ENCODE results near the gene PCDHB4. TPM values are rescaled to one million over a fixed set of nuclear protein-coding genes. Genes with fewer than 3 reads are reported as not detected.
"Not testable (repeated sequence)": the region's sequence is repeated elsewhere in the genome, so short reads cannot be mapped to it uniquely, and the experiment has no call there.

PCDHB4 gene
- total RNA-seq, 1 donor from 2014 or later: 2.0 TPM

GRCh38 chr5:141105350-141105749 is 16.3 kb upstream of the PCDHB4 start:
- Mint-ChIP-seq H3K4me1 (ENCODE audit: low read depth) (no peaks in the 10 kb centered on the region), H3K9me3 (ENCODE audit: low read depth) (peaks cover 62% of the 10 kb centered on the region)

GRCh38 chr5:141119250-141119649 is 2.4 kb upstream of the PCDHB4 start:
- no peak overlapping the region for H3K27ac Mint-ChIP-seq (ENCODE audit: unreplicated experiment)
- peaks cover 54% of the 10 kb centered on the region for H3K9me3 Mint-ChIP-seq (ENCODE audit: low read depth)
- H3K36me3 Mint-ChIP-seq (ENCODE audit: low read depth): peaks cover 44% of the 10 kb centered on the region
- TF ChIP-seq CTCF (IDR thresholded peaks at IDR 0.05): no peak
- no peak for DNase-seq (ENCODE audit: low spot score)
- H3K4me3 Mint-ChIP-seq (ENCODE audit: unreplicated experiment): no peak overlapping the region
- H3K4me1 Mint-ChIP-seq (ENCODE audit: low read depth): no peaks in the 10 kb centered on the region
- no peaks in the 10 kb centered on the region for H3K27me3 Mint-ChIP-seq (ENCODE audit: low read depth)

More at GRCh38 chr5:141105350-141105749, 16.3 kb upstream of the PCDHB4 start:
- Mint-ChIP-seq H3K27me3 (ENCODE audit: low read depth) (no peaks in the 10 kb centered on the region), H3K36me3 (ENCODE audit: low read depth) (peaks cover 48% of the 10 kb centered on the region), H3K27ac (ENCODE audit: unreplicated experiment) (no peak overlapping the region), H3K4me3 (ENCODE audit: unreplicated experiment) (no peak overlapping the region)
- DNase-seq (ENCODE audit: low spot score): no peak
- no peak for TF ChIP-seq CTCF (IDR thresholded peaks at IDR 0.05)

GRCh38 chr5:141121985-141122384 is 367 bp downstream of the PCDHB4 start:
- no peak for DNase-seq (ENCODE audit: low spot score)

GRCh38 chr5:141123396-141124135 is 1.9 kb downstream of the PCDHB4 start:
- not testable (repeated sequence) for H3K27ac Mint-ChIP-seq (ENCODE audit: unreplicated experiment); H3K27me3 Mint-ChIP-seq (ENCODE audit: low read depth); DNase-seq (ENCODE audit: low spot score); H3K4me1 Mint-ChIP-seq (ENCODE audit: low read depth); H3K4me3 Mint-ChIP-seq (ENCODE audit: unreplicated experiment)
- Mint-ChIP-seq H3K9me3 (ENCODE audit: low read depth) (peaks cover 41% of the 10 kb centered on the region), H3K36me3 (ENCODE audit: low read depth) (peaks cover 28% of the 10 kb centered on the region)

More at GRCh38 chr5:141121985-141122384, 367 bp downstream of the PCDHB4 start:
- H3K4me3 Mint-ChIP-seq (ENCODE audit: unreplicated experiment): no peak overlapping the region
- TF ChIP-seq CTCF (IDR thresholded peaks at IDR 0.05): no peak
- no peaks in the 10 kb centered on the region for H3K4me1 Mint-ChIP-seq (ENCODE audit: low read depth)
- no peaks in the 10 kb centered on the region for H3K27me3 Mint-ChIP-seq (ENCODE audit: low read depth)
- H3K9me3 Mint-ChIP-seq (ENCODE audit: low read depth): peaks cover 36% of the 10 kb centered on the region
- peaks cover 25% of the 10 kb centered on the region for H3K36me3 Mint-ChIP-seq (ENCODE audit: low read depth)
- H3K27ac Mint-ChIP-seq (ENCODE audit: unreplicated experiment): no peak overlapping the region

- Mint-ChIP-seq H3K27me3 (ENCODE audit: low read depth) (no peaks in the 10 kb centered on the region), H3K27ac (ENCODE audit: unreplicated experiment) (no peak overlapping the region), H3K36me3 (ENCODE audit: low read depth) (peaks cover 35% of the 10 kb centered on the region), H3K9me3 (ENCODE audit: low read depth) (peaks cover 45% of the 10 kb centered on the region), H3K4me1 (ENCODE audit: low read depth) (no peaks in the 10 kb centered on the region), H3K4me3 (ENCODE audit: unreplicated experiment) (no peak overlapping the region)
- no peak for DNase-seq (ENCODE audit: low spot score)
- TF ChIP-seq CTCF (IDR thresholded peaks at IDR 0.05): no peak
These were observed 5.7 kb downstream of the PCDHB4 start for GRCh38 chr5:141127305-141127704.
